ENCODE results near the gene CINP. TPM values are rescaled to one million over a fixed set of nuclear protein-coding genes. Genes with fewer than 3 reads are reported as not detected.

The CINP gene
- total and polyA plus RNA-seq, 4 donors = 21.2 to 30.8 (median 25.9) TPM

DNA sequence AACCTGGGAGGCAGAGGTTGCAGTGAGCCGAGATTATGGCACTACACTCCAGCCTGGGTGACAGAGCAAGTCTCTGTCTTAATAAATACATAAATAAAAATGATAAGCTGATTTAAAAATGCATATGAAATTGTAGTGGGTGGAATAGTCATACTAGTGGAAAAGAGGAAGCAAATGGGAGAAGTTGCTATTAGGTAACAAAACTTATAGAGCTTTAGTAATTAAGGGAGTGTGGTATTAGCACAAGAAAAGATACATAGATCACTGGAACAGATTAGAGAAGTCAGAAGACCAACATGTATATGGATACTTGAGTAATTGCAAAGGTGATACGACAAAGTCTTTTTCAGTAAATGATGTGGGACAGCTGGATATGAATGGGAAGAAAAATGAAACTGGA is 26.6 kb upstream of the CINP start:
- Histone ChIP-seq H3K4me3 (ENCODE audit: low read length in 2 of 2) (no peak overlapping the region), H3K36me3 (ENCODE audit: control insufficient read depth in 1 of 2, insufficient read depth in 2 of 2, low read length in 1 of 2) (no peaks in the 10 kb centered on the region), H3K9me3 (ENCODE audit: control insufficient read depth, low read length) (no peaks in the 10 kb centered on the region), H3K27me3 (ENCODE audit: control insufficient read depth in 1 of 2, insufficient read depth in 2 of 2, low read length in 1 of 2) (no peaks in the 10 kb centered on the region), H3K27ac (ENCODE audit: low read depth in 1 of 2, low read length in 2 of 2) (no peak overlapping the region), H3K4me1 (ENCODE audit: control insufficient read depth in 1 of 2, insufficient read depth in 2 of 2, low read length in 2 of 2) (no peaks in the 10 kb centered on the region)
- intact Hi-C loops (cut with DNase I) = no loop called here
- 96% methylated on average over 2 of the region's 2 CpGs for WGBS, 2 donors
- ATAC-seq (ENCODE audit: low FRiP score) (no peak), DNase-seq (no peak)

GRCh38 chr14:102387086-102387485 is 24.4 kb upstream of the CINP start:
- Histone ChIP-seq H3K4me1 (ENCODE audit: control insufficient read depth in 1 of 2, insufficient read depth in 2 of 2, low read length in 2 of 2) (no peaks in the 10 kb centered on the region), H3K9me3 (ENCODE audit: control insufficient read depth, low read length) (no peaks in the 10 kb centered on the region), H3K4me3 (ENCODE audit: low read length in 2 of 2) (no peak overlapping the region), H3K36me3 (ENCODE audit: control insufficient read depth in 1 of 2, insufficient read depth in 2 of 2, low read length in 1 of 2) (no peaks in the 10 kb centered on the region), H3K27ac (ENCODE audit: low read depth in 1 of 2, low read length in 2 of 2) (no peak overlapping the region), H3K27me3 (ENCODE audit: control insufficient read depth in 1 of 2, insufficient read depth in 2 of 2, low read length in 1 of 2) (no peaks in the 10 kb centered on the region)
- DNase-seq (no peak), ATAC-seq (ENCODE audit: low FRiP score) (no peak)
- intact Hi-C loops (cut with DNase I) = no loop called here

- no peaks in the 10 kb centered on the region for H3K9me3 ChIP-seq (ENCODE audit: control insufficient read depth, low read length)
- H3K4me1 ChIP-seq (ENCODE audit: control insufficient read depth in 1 of 2, insufficient read depth in 2 of 2, low read length in 2 of 2) = no peaks in the 10 kb centered on the region
- no peak overlapping the region for H3K27ac ChIP-seq (ENCODE audit: low read depth in 1 of 2, low read length in 2 of 2)
- H3K4me3 ChIP-seq (ENCODE audit: low read length in 2 of 2) = no peak overlapping the region
- DNase-seq = no peak
- H3K27me3 ChIP-seq (ENCODE audit: control insufficient read depth in 1 of 2, insufficient read depth in 2 of 2, low read length in 1 of 2) = no peaks in the 10 kb centered on the region
- no peak for ATAC-seq (ENCODE audit: low FRiP score)
- whole genome bisulfite sequencing, 2 donors = 95 to 96% methylated on average over 9 of the region's 9 CpGs
- H3K36me3 ChIP-seq (ENCODE audit: control insufficient read depth in 1 of 2, insufficient read depth in 2 of 2, low read length in 1 of 2) = peaks cover 0 to 4% of the 10 kb centered on the region in 2 donors
- intact Hi-C loops (cut with DNase I) = no loop called here
Observed at GRCh38 chr14:102378830-102379229, 16.1 kb upstream of the CINP start.

- DNase-seq (no peak), ATAC-seq (ENCODE audit: low FRiP score) (no peak)
- intact Hi-C loops (cut with DNase I) = no loop called here
- no peak overlapping the region for H3K27ac ChIP-seq (ENCODE audit: low read depth in 1 of 2, low read length in 2 of 2)
- H3K36me3 ChIP-seq (ENCODE audit: control insufficient read depth in 1 of 2, insufficient read depth in 2 of 2, low read length in 1 of 2) = peaks cover 0 to 4% of the 10 kb centered on the region in 2 donors
- H3K27me3 ChIP-seq (ENCODE audit: control insufficient read depth in 1 of 2, insufficient read depth in 2 of 2, low read length in 1 of 2) = no peaks in the 10 kb centered on the region
- no peak overlapping the region for H3K4me3 ChIP-seq (ENCODE audit: low read length in 2 of 2)
- H3K9me3 ChIP-seq (ENCODE audit: control insufficient read depth, low read length) = no peaks in the 10 kb centered on the region
- H3K4me1 ChIP-seq (ENCODE audit: control insufficient read depth in 1 of 2, insufficient read depth in 2 of 2, low read length in 2 of 2) = no peaks in the 10 kb centered on the region
Observed at GRCh38 chr14:102377696-102378095, 15.0 kb upstream of the CINP start.

DNA sequence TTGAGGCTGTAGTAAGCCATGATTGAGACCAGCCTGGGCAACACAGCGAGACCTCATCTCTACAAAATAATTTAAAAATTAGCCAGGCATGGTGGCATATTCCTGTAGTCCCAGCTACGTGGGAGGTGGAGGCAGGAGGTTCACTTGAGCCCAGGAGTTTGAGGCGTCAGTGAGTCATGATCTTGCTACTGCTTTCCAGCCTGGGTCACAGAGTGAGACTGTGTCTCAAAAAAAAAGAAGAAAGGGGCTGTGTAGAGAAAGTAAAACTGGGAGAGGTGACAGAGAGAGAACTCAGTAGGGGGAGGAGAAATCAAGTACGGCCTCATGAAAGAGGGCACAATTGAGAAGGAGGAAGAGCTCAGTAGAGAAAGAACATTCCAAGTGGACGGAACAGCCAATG is 12.4 kb upstream of the CINP start:
- 94 to 95% methylated on average over 5 of the region's 5 CpGs for WGBS, 2 donors
- Histone ChIP-seq H3K27ac (ENCODE audit: low read depth in 1 of 2, low read length in 2 of 2) (no peak overlapping the region), H3K36me3 (ENCODE audit: control insufficient read depth in 1 of 2, insufficient read depth in 2 of 2, low read length in 1 of 2) (peaks cover 0 to 4% of the 10 kb centered on the region in 2 donors), H3K9me3 (ENCODE audit: control insufficient read depth, low read length) (no peaks in the 10 kb centered on the region), H3K27me3 (ENCODE audit: control insufficient read depth in 1 of 2, insufficient read depth in 2 of 2, low read length in 1 of 2) (no peaks in the 10 kb centered on the region), H3K4me1 (ENCODE audit: control insufficient read depth in 1 of 2, insufficient read depth in 2 of 2, low read length in 2 of 2) (no peaks in the 10 kb centered on the region), H3K4me3 (ENCODE audit: low read length in 2 of 2) (no peak overlapping the region)
- DNase-seq (no peak), ATAC-seq (ENCODE audit: low FRiP score) (no peak)
- intact Hi-C loops (cut with DNase I) = no loop called here

DNA sequence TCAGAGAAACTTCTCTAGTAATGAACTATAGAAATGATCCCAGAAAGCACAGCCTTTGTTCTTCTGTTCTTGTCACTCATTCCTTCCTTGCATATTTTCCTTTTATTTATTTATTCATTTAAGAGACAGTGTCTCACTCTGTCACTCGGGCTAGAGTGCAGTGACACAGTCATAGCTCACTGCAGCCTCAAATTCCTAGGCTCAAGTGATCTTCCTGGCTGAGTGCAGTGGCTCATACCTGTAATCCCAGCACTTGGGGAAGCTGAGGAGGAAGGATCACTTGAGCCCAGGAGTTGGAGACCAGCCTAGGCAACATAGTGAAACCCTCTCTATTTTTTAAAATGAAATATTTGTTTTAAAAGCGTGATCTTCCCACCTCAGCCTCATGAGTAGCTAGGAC is 11.6 kb upstream of the CINP start:
- no peak overlapping the region for H3K4me3 ChIP-seq (ENCODE audit: low read length in 2 of 2)

DNA sequence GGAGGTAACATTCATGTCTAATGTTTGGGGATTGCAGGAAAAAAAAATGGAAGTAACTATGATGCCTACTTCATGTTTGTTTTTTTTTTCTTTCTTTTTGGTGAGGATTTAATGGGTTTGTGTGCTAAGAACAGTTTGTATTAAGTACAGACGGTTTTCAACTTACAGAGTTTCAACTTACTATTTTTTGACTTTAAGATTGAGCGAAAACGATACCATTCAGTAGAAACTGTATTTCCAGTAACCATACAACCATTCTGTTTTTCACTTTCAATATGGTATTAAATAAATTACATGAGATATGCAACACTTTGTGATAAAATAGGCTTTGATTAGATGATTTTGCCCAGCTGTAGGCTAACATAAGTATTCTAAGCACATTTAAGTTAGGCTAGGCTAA is 10.4 kb upstream of the CINP start:
- Histone ChIP-seq H3K36me3 (ENCODE audit: control insufficient read depth in 1 of 2, insufficient read depth in 2 of 2, low read length in 1 of 2) (peaks cover 0 to 4% of the 10 kb centered on the region in 2 donors), H3K9me3 (ENCODE audit: control insufficient read depth, low read length) (no peaks in the 10 kb centered on the region), H3K4me3 (ENCODE audit: low read length in 2 of 2) (no peak overlapping the region), H3K27me3 (ENCODE audit: control insufficient read depth in 1 of 2, insufficient read depth in 2 of 2, low read length in 1 of 2) (no peaks in the 10 kb centered on the region), H3K4me1 (ENCODE audit: control insufficient read depth in 1 of 2, insufficient read depth in 2 of 2, low read length in 2 of 2) (no peaks in the 10 kb centered on the region), H3K27ac (ENCODE audit: low read depth in 1 of 2, low read length in 2 of 2) (no peak overlapping the region)
- intact Hi-C loops (cut with DNase I) = no loop called here
- 87 to 89% methylated on average over 3 of the region's 3 CpGs for WGBS, 2 donors
- ATAC-seq (ENCODE audit: low FRiP score) = no peak
- no peak for DNase-seq

More for the DNA sequence above, 11.6 kb upstream of the CINP start:
- Histone ChIP-seq H3K4me1 (ENCODE audit: control insufficient read depth in 1 of 2, insufficient read depth in 2 of 2, low read length in 2 of 2) (no peaks in the 10 kb centered on the region), H3K36me3 (ENCODE audit: control insufficient read depth in 1 of 2, insufficient read depth in 2 of 2, low read length in 1 of 2) (peaks cover 0 to 4% of the 10 kb centered on the region in 2 donors), H3K27me3 (ENCODE audit: control insufficient read depth in 1 of 2, insufficient read depth in 2 of 2, low read length in 1 of 2) (no peaks in the 10 kb centered on the region), H3K9me3 (ENCODE audit: control insufficient read depth, low read length) (no peaks in the 10 kb centered on the region), H3K27ac (ENCODE audit: low read depth in 1 of 2, low read length in 2 of 2) (no peak overlapping the region)
- WGBS, 2 donors = 77 to 78% methylated on average over 2 of the region's 2 CpGs
- no peak for ATAC-seq (ENCODE audit: low FRiP score)
- intact Hi-C loops (cut with DNase I) = no loop called here
- no peak for DNase-seq

GRCh38 chr14:102371361-102371760 is 8.7 kb upstream of the CINP start:
- no peaks in the 10 kb centered on the region for H3K36me3 ChIP-seq (ENCODE audit: control insufficient read depth in 1 of 2, insufficient read depth in 2 of 2, low read length in 1 of 2)
- H3K4me1 ChIP-seq (ENCODE audit: control insufficient read depth in 1 of 2, insufficient read depth in 2 of 2, low read length in 2 of 2) = no peaks in the 10 kb centered on the region
- no peaks in the 10 kb centered on the region for H3K9me3 ChIP-seq (ENCODE audit: control insufficient read depth, low read length)
- 76 to 77% methylated on average over 4 of the region's 4 CpGs for WGBS, 2 donors
- intact Hi-C loops (cut with DNase I) = no loop called here
- no peak overlapping the region for H3K4me3 ChIP-seq (ENCODE audit: low read length in 2 of 2)
- DNase-seq (no peak), ATAC-seq (ENCODE audit: low FRiP score) (no peak)
- no peak overlapping the region for H3K27ac ChIP-seq (ENCODE audit: low read depth in 1 of 2, low read length in 2 of 2)
- H3K27me3 ChIP-seq (ENCODE audit: control insufficient read depth in 1 of 2, insufficient read depth in 2 of 2, low read length in 1 of 2) = no peaks in the 10 kb centered on the region

GRCh38 chr14:102370305-102370809 is 7.7 kb upstream of the CINP start:
- Histone ChIP-seq H3K9me3 (ENCODE audit: control insufficient read depth, low read length) (no peaks in the 10 kb centered on the region), H3K4me1 (ENCODE audit: control insufficient read depth in 1 of 2, insufficient read depth in 2 of 2, low read length in 2 of 2) (no peaks in the 10 kb centered on the region), H3K27me3 (ENCODE audit: control insufficient read depth in 1 of 2, insufficient read depth in 2 of 2, low read length in 1 of 2) (no peaks in the 10 kb centered on the region), H3K4me3 (ENCODE audit: low read length in 2 of 2) (no peak overlapping the region), H3K36me3 (ENCODE audit: control insufficient read depth in 1 of 2, insufficient read depth in 2 of 2, low read length in 1 of 2) (no peaks in the 10 kb centered on the region), H3K27ac (ENCODE audit: low read depth in 1 of 2, low read length in 2 of 2) (no peak overlapping the region)
- intact Hi-C loops (cut with DNase I) = no loop called here
- WGBS, 2 donors = 79 to 80% methylated on average over 11 of the region's 11 CpGs
- no peak for DNase-seq
- no peak for ATAC-seq (ENCODE audit: low FRiP score)

Data from aorta (tissue), 5 donors.